Mucosa of stomach (tissue), 1 donor: ENCODE measurements around the gene HORMAD1.
"Not testable (repeated sequence)": the region's sequence is repeated elsewhere in the genome, so short reads cannot be mapped to it uniquely, and the experiment has no call there.

Source experiments
- H3K27me3 ChIP-seq: one replicate; pipeline ENCODE4 v1.7.0; 2013; ENCODE audit warnings: mild to moderate bottlenecking, low read length; ENCODE audit not compliant: control insufficient read depth, insufficient read depth
- H3K36me3 ChIP-seq: one replicate; pipeline ENCODE4 v1.7.0; 2013; ENCODE audit warnings: low read length; ENCODE audit not compliant: control insufficient read depth, insufficient read depth
- H3K4me1 ChIP-seq: one replicate; pipeline ENCODE4 v1.7.0; 2013; ENCODE audit warnings: mild to moderate bottlenecking, low read length; ENCODE audit not compliant: control insufficient read depth, insufficient read depth
- H3K4me3 ChIP-seq: one replicate; pipeline ENCODE4 v1.7.0; 2013; ENCODE audit warnings: low read length
- H3K9ac ChIP-seq: one replicate; pipeline ENCODE4 v1.7.0; 2013; ENCODE audit warnings: mild to moderate bottlenecking, low read length, moderate library complexity
- H3K9me3 ChIP-seq: one replicate; pipeline ENCODE4 v1.7.0; 2013; ENCODE audit warnings: mild to moderate bottlenecking, low read length, moderate library complexity; ENCODE audit not compliant: control insufficient read depth
- donor health status: Pancreatic carcinoma.

The HORMAD1 gene

GRCh38 chr1:150748878-150749719 is 28.4 kb upstream of the HORMAD1 start:
- H3K36me3 ChIP-seq: no peaks in the 10 kb centered on the region
- H3K4me3 ChIP-seq: no peak overlapping the region
- H3K9me3 ChIP-seq: no peaks in the 10 kb centered on the region
- no peaks in the 10 kb centered on the region for H3K4me1 ChIP-seq
- H3K27me3 ChIP-seq: no peaks in the 10 kb centered on the region
- H3K9ac ChIP-seq: no peak overlapping the region

- no peaks in the 10 kb centered on the region for H3K27me3 ChIP-seq
- no peak overlapping the region for H3K4me3 ChIP-seq
- H3K4me1 ChIP-seq: no peaks in the 10 kb centered on the region
- H3K9ac ChIP-seq: no peak overlapping the region
- H3K36me3 ChIP-seq: no peaks in the 10 kb centered on the region
- H3K9me3 ChIP-seq: no peaks in the 10 kb centered on the region
Observed at GRCh38 chr1:150730130-150730721, 9.5 kb upstream of the HORMAD1 start.

GRCh38 chr1:150724336-150724735 is 3.6 kb upstream of the HORMAD1 start:
- no peaks in the 10 kb centered on the region for H3K27me3 ChIP-seq
- no peaks in the 10 kb centered on the region for H3K36me3 ChIP-seq
- H3K9me3 ChIP-seq: no peaks in the 10 kb centered on the region
- no peak overlapping the region for H3K4me3 ChIP-seq
- H3K4me1 ChIP-seq: no peaks in the 10 kb centered on the region
- no peak overlapping the region for H3K9ac ChIP-seq

- no peaks in the 10 kb centered on the region for H3K27me3 ChIP-seq
- H3K4me1 ChIP-seq: no peaks in the 10 kb centered on the region
- H3K36me3 ChIP-seq: no peaks in the 10 kb centered on the region
- no peak overlapping the region for H3K9ac ChIP-seq
- H3K9me3 ChIP-seq: no peaks in the 10 kb centered on the region
- H3K4me3 ChIP-seq: no peak overlapping the region
Observed at GRCh38 chr1:150720098-150720497, 597 bp downstream of the HORMAD1 start.

GRCh38 chr1:150718225-150718891 is 2.3 kb downstream of the HORMAD1 start:
- H3K27me3 ChIP-seq: no peaks in the 10 kb centered on the region
- no peaks in the 10 kb centered on the region for H3K9me3 ChIP-seq
- no peak overlapping the region for H3K9ac ChIP-seq
- no peaks in the 10 kb centered on the region for H3K36me3 ChIP-seq
- no peak overlapping the region for H3K4me3 ChIP-seq
- no peaks in the 10 kb centered on the region for H3K4me1 ChIP-seq

GRCh38 chr1:150709031-150709430 is 11.7 kb downstream of the HORMAD1 start:
- not testable (repeated sequence) for H3K4me3 ChIP-seq, H3K4me1 ChIP-seq, H3K27me3 ChIP-seq, H3K9me3 ChIP-seq, H3K9ac ChIP-seq, H3K36me3 ChIP-seq

- no peaks in the 10 kb centered on the region for H3K9me3 ChIP-seq
- no peak overlapping the region for H3K4me3 ChIP-seq
- H3K27me3 ChIP-seq: no peaks in the 10 kb centered on the region
- H3K36me3 ChIP-seq: no peaks in the 10 kb centered on the region
- H3K4me1 ChIP-seq: no peaks in the 10 kb centered on the region
- H3K9ac ChIP-seq: no peak overlapping the region
Observed at GRCh38 chr1:150708595-150708994, 12.1 kb downstream of the HORMAD1 start.

GRCh38 chr1:150706091-150706490 is 14.6 kb downstream of the HORMAD1 start:
- Histone ChIP-seq H3K36me3 (no peaks in the 10 kb centered on the region), H3K4me3 (no peak overlapping the region), H3K9ac (no peak overlapping the region), H3K27me3 (no peaks in the 10 kb centered on the region), H3K9me3 (no peaks in the 10 kb centered on the region), H3K4me1 (no peaks in the 10 kb centered on the region)

GRCh38 chr1:150703427-150703826 is 17.3 kb downstream of the HORMAD1 start:
- Histone ChIP-seq H3K9me3 (no peaks in the 10 kb centered on the region), H3K27me3 (no peaks in the 10 kb centered on the region), H3K4me3 (no peak overlapping the region), H3K4me1 (no peaks in the 10 kb centered on the region), H3K36me3 (no peaks in the 10 kb centered on the region), H3K9ac (no peak overlapping the region)

GRCh38 chr1:150696995-150697927 is 23.4 kb downstream of the HORMAD1 start, which contains the start of gene GOLPH3L:
Gene GOLPH3L, minus strand, starts transcription at chr1:150697154. Its CDS starts 2,316 bp downstream, at chr1:150694838.
- peak within 1 kb of the TSS; percentile 72 for H3K4me3 ChIP-seq
- H3K9ac ChIP-seq: peak within 1 kb of the TSS; percentile 82
- H3K9me3 ChIP-seq: no peaks in the 10 kb centered on the region
- no peaks in the 10 kb centered on the region for H3K27me3 ChIP-seq
- H3K36me3 ChIP-seq: no peaks in the 10 kb centered on the region
- peaks cover 8% of the 10 kb centered on the region for H3K4me1 ChIP-seq

GRCh38 chr1:150696590-150696989 is 24.1 kb downstream of the HORMAD1 start:
- H3K4me1 ChIP-seq: peaks cover 8% of the 10 kb centered on the region

More at GRCh38 chr1:150696590-150696989, 24.1 kb downstream of the HORMAD1 start:
- Histone ChIP-seq H3K9ac (peak overlapping the region; percentile 82), H3K9me3 (no peaks in the 10 kb centered on the region), H3K4me3 (peak overlapping the region; percentile 72), H3K36me3 (no peaks in the 10 kb centered on the region), H3K27me3 (no peaks in the 10 kb centered on the region)
